GM19395 (cell line): ENCODE data around the gene NLRC3.

Experiments
- ATAC-seq: cut with Tn5 transposase; IDR thresholded peaks from one replicate; pipeline ENCODE4 v1.9.1; 2021; ENCODE audit warnings: mild to moderate bottlenecking, moderate library complexity; ENCODE audit not compliant: unreplicated experiment

Gene NLRC3

GRCh38 chr16:3597676-3598075 is 20.5 kb upstream of the NLRC3 start:
- no peak for ATAC-seq

- ATAC-seq = no peak
Measured at GRCh38 chr16:3597226-3597625, 20.0 kb upstream of the NLRC3 start.

GRCh38 chr16:3596101-3596861 is 19.1 kb upstream of the NLRC3 start:
- ATAC-seq = no peak

GRCh38 chr16:3595521-3596021 is 18.4 kb upstream of the NLRC3 start:
- ATAC-seq = no peak

- no peak for ATAC-seq
Measured at GRCh38 chr16:3595110-3595486, 17.9 kb upstream of the NLRC3 start.

GRCh38 chr16:3594316-3595109 is 17.3 kb upstream of the NLRC3 start:
- ATAC-seq = no peak

GRCh38 chr16:3592559-3592958 is 15.4 kb upstream of the NLRC3 start:
- ATAC-seq = no peak

GRCh38 chr16:3591991-3592390 is 14.8 kb upstream of the NLRC3 start:
- no peak for ATAC-seq

GRCh38 chr16:3591436-3591803 is 14.2 kb upstream of the NLRC3 start:
- ATAC-seq = no peak

- ATAC-seq = no peak
Measured at GRCh38 chr16:3590736-3591435, 13.7 kb upstream of the NLRC3 start.

GRCh38 chr16:3589991-3590701 is 12.9 kb upstream of the NLRC3 start:
- no peak for ATAC-seq

GRCh38 chr16:3589441-3589921 is 12.3 kb upstream of the NLRC3 start:
- no peak for ATAC-seq

GRCh38 chr16:3589001-3589400 is 11.8 kb upstream of the NLRC3 start:
- ATAC-seq = no peak

- ATAC-seq = no peak
Measured at GRCh38 chr16:3587547-3588110, 10.4 kb upstream of the NLRC3 start.

- no peak for ATAC-seq
Measured at GRCh38 chr16:3584412-3584811, 7.2 kb upstream of the NLRC3 start.

- ATAC-seq = no peak
Measured at GRCh38 chr16:3583303-3584038, 6.3 kb upstream of the NLRC3 start.

- no peak for ATAC-seq
Measured at GRCh38 chr16:3582276-3583165, 5.3 kb upstream of the NLRC3 start.

- ATAC-seq = no peak
Measured at GRCh38 chr16:3581392-3581791, 4.2 kb upstream of the NLRC3 start.

GRCh38 chr16:3580686-3581085 is 3.5 kb upstream of the NLRC3 start:
- ATAC-seq = no peak
